ENCODE results near the gene NELL1.

Gene NELL1

DNA sequence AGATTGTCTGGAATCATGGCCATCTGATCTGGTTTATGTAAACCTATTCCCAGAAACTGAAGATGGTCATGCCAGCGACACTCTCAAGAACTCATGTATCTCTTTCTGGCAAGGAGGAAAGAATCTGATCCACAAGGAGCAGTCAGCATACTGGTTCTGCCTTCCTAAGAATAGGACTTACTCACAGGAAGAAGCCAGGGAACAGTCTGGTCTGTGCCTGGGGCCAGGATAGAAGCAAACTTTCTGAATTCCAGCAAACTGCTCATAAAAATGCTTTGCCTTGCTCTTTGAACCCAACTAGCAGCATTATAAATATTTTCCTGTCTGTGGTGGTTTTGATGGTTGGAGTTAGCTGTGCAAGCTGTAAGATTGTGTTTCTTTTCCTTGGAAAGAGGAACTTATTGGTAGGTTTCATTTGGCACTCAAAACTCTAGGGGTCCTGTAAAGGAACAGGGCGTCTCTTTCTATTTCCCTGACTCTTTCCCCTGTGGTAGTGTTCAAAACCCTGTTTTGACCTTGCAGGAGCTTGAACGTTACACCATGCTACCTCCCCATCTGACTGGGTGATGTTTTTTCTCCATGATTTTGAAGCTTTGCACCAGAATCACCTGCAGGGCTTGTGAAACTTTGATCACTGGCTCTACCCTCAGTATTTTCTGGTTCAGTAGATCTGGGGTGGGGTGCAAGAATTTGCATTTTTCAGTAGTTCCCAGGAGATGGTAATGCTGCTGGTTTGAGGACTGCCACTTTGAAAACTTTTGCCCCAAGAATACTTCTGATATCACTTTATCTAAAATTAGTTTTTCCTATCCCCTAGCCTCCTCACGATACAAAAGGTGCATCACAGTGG, 895.7 kb downstream of the NELL1 start:
- H3K4me3 ChIP-seq (ENCODE audit: control insufficient read depth, low read depth, low read length): no peak overlapping the region
- DNase-seq (ENCODE audit: low read depth): no peak
- TF ChIP-seq, protein P1, sequence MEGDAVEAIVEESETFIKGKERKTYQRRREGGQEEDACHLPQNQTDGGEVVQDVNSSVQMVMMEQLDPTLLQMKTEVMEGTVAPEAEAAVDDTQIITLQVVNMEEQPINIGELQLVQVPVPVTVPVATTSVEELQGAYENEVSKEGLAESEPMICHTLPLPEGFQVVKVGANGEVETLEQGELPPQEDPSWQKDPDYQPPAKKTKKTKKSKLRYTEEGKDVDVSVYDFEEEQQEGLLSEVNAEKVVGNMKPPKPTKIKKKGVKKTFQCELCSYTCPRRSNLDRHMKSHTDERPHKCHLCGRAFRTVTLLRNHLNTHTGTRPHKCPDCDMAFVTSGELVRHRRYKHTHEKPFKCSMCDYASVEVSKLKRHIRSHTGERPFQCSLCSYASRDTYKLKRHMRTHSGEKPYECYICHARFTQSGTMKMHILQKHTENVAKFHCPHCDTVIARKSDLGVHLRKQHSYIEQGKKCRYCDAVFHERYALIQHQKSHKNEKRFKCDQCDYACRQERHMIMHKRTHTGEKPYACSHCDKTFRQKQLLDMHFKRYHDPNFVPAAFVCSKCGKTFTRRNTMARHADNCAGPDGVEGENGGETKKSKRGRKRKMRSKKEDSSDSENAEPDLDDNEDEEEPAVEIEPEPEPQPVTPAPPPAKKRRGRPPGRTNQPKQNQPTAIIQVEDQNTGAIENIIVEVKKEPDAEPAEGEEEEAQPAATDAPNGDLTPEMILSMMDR (IDR thresholded peaks at IDR 0.05; ENCODE audit: control insufficient read depth, insufficient read depth, low read depth, low read length, missing control alignments): no peak

DNA sequence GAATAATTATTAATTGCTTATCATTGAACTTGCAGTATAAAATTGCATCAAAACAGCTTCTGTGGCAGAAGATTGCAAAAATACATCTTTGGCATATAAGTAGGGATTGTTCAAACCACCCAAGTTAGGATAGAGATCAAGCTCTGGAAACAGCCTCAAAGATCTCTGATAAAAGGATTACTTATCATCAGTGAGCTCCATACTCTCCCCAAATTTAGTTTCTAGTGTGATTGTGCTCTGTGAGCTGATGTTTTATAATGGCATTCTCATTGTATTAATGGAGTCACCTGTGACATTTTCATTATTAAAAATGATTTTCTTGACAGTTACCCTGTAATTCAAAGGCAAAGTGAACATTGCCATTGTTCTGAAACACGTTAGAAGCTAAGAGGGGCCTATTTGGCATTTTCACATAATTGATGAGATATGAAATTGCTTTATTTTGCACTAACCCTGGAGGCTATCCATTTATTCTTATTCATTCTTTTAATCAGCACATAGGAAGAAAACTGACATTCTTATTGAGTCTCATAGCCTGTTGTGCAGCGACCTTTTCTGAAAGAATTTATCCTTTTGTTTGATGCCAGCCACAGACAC, 897.2 kb downstream of the NELL1 start:
- TF ChIP-seq, protein P1 (IDR thresholded peaks at IDR 0.05; ENCODE audit: control insufficient read depth, insufficient read depth, low read depth, low read length, missing control alignments): no peak
- H3K4me3 ChIP-seq (ENCODE audit: control insufficient read depth, low read depth, low read length): no peak overlapping the region
- DNase-seq (ENCODE audit: low read depth): no peak

DNA sequence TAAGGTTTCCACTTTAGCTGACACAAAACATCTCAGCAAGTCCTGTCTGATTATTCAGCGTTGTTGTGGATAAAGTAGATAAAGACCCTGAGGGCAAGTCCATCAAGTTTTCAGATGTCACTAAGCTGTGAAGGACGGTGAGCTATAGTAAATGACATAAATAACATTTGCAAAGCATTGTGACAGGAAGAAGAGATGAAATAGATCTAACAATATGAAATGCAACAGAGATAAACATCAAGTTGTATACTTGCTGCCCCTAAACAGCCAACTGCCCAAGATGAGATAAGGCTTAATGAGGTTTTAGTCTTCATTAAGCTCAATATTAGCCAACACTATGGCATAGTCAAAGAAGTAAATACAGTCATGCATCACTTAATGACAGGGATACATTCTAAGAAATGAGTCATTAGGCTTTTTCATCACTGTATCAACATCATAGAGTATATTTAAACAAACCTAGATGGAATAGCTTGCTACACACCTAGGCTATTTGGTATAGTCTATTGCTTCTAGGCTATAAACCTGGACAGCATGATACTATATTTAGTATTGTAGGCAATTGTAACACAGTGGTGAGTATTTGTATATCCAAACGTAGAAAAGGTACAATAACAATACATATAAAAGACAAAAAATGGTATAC, 898.4 kb downstream of the NELL1 start:
- no peak for DNase-seq (ENCODE audit: low read depth)
- TF ChIP-seq, protein P1 (IDR thresholded peaks at IDR 0.05; ENCODE audit: control insufficient read depth, insufficient read depth, low read depth, low read length, missing control alignments): no peak
- H3K4me3 ChIP-seq (ENCODE audit: control insufficient read depth, low read depth, low read length): no peak overlapping the region

GRCh38 chr11:21572210-21572609, 902.8 kb downstream of the NELL1 start:
- DNase-seq (ENCODE audit: low read depth): no peak
- TF ChIP-seq, protein P1 (IDR thresholded peaks at IDR 0.05; ENCODE audit: control insufficient read depth, insufficient read depth, low read depth, low read length, missing control alignments): no peak
- no peak overlapping the region for H3K4me3 ChIP-seq (ENCODE audit: control insufficient read depth, low read depth, low read length)

DNA sequence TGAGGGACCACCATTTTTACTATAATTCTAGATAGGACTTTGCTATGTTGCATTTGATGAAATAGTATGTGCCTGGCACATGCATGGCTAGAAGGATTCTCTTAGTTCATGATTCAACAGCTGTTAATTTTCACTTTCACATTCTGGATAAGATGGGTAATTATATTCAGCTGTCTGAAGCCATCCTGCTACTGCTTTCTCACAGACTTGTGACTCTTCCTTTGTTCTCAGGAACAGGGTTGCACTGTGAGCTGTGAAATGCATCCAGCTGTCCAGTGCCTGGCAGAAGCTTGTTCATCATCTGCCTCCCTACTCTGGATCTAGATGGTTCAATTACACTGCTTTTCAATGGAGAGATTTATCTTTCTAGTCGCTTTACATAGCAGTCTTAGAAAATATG, 913.4 kb downstream of the NELL1 start:
- TF ChIP-seq, protein P1 (IDR thresholded peaks at IDR 0.05; ENCODE audit: control insufficient read depth, insufficient read depth, low read depth, low read length, missing control alignments): no peak
- no peak for DNase-seq (ENCODE audit: low read depth)
- H3K4me3 ChIP-seq (ENCODE audit: control insufficient read depth, low read depth, low read length): no peak overlapping the region

- no peak for DNase-seq (ENCODE audit: low read depth)
- TF ChIP-seq, protein P1 (IDR thresholded peaks at IDR 0.05; ENCODE audit: control insufficient read depth, insufficient read depth, low read depth, low read length, missing control alignments): no peak
Measured at GRCh38 chr11:21588754-21589153, 919.4 kb downstream of the NELL1 start.

More at GRCh38 chr11:21588754-21589153, 919.4 kb downstream of the NELL1 start:
- H3K4me3 ChIP-seq (ENCODE audit: control insufficient read depth, low read depth, low read length): no peak overlapping the region
